Esophagus mucosa (tissue), 1 donor: ENCODE data around the gene CCDC12. TPM values are rescaled to one million over a fixed set of nuclear protein-coding genes. Genes with fewer than 3 reads are reported as not detected.
A peak's percentile ranks its signal among the peaks of the same experiment; 100 is the strongest.

Experiments
- ATAC-seq: fragments of 200-7000 bp; cut with Tn5 transposase; one replicate; pipeline ENCODE4 v1.9.1; 2020
- total RNA-seq: library from RNA; stranded (reverse); gene quantifications from one replicate; pipeline ENCODE4 v1.2.4, GENCODE V29; 2023
- donor health status: DM: yes; HTN: yes; CAD: no.

CCDC12 gene
- total RNA-seq, 1 donor from 2014 or later, result 50.2 TPM

DNA sequence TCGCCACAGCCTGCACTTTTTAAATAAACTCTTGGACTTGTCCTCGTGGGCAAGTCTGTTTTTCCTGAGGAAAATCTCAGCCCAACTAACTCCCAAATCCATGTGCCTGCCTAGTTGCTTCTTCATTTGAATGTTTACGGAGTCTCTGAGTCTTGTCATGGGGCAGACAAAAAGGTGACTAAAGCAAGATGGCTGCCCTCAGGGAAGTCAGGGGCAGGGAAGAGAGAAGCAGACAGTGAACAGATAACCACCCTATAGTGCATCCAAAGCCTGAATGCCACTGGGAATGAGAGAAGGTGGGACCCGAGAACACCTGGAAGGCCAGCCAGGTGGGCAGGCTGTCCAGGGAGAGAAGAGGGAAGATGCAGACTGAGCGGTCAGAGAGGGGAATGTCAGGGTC lies 21.4 kb downstream of the CCDC12 start:
- ATAC-seq, result no peak

GRCh38 chr3:46954178-46954577 lies 22.4 kb downstream of the CCDC12 start:
- no peak for ATAC-seq

- ATAC-seq, result no peak
Measured at GRCh38 chr3:46953234-46954010, 23.1 kb downstream of the CCDC12 start.

DNA sequence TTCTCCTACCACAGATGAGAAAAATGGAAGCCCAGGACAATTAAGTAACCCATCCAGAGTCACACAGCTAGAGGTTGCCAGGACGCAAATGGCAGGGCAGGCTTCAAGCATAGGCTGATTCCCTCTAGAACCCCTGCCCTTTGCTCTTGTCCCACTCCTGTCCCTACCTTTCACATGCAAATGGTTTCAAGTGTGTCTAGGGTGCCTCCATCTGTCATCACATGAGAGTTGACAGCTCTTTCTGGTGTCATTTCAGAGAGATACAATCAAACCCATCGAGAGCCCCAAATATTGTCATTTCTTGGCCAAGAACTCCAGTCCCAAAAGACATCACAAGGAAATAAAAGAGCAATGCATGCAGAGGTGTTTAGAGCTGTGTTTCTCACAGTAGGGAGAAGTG lies 23.7 kb downstream of the CCDC12 start:
- ATAC-seq, result no peak

DNA sequence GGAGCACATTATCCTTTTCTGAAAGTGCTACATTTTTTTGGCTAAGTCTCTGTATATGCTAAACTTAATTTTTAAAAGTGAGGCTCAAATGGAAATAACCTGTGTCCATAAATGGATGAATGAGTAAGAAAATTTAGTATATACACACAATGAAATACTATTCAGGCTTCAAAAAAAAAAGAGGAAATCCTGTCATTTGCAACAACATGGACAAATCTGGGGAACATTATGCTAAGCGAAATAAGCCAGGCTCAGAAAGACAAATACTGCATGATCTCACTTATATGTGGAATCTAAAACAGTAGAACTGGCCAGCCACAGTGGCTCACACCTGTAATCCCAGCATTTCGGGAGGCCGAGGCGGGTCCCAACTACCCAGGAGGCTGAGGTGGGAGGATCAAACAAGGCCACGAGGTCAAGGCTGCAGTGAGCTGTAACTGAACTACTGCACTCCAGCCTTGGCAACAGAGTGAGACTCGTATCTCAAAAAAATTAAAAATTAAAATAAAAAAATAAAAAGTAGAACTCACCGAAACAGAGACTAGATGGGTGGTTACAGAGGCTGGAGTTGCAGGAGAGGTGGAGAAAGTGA lies 25.8 kb downstream of the CCDC12 start:
- no peak for ATAC-seq

DNA sequence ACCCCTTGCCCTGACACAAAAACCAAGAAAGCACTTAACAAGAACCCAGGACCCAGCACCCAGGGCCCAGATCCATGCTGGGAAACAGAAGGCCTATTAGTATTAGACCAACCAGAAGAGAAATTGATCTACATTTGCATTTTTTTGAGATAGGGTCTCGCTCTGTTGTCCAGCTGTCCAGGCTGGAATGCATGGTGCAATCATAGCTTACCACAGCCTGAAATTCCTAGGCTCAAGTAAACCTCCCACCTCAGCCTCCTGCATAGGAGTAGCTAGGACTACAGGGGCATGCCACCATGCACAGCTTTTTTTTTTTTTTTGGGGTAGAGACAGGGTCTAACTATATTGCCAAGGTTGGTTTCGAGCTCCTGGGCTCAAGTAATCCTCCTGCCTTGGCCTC lies 26.4 kb downstream of the CCDC12 start:
- no peak for ATAC-seq

- peak; percentile 30 for ATAC-seq
Measured at GRCh38 chr3:46948830-46949671, 27.5 kb downstream of the CCDC12 start.

DNA sequence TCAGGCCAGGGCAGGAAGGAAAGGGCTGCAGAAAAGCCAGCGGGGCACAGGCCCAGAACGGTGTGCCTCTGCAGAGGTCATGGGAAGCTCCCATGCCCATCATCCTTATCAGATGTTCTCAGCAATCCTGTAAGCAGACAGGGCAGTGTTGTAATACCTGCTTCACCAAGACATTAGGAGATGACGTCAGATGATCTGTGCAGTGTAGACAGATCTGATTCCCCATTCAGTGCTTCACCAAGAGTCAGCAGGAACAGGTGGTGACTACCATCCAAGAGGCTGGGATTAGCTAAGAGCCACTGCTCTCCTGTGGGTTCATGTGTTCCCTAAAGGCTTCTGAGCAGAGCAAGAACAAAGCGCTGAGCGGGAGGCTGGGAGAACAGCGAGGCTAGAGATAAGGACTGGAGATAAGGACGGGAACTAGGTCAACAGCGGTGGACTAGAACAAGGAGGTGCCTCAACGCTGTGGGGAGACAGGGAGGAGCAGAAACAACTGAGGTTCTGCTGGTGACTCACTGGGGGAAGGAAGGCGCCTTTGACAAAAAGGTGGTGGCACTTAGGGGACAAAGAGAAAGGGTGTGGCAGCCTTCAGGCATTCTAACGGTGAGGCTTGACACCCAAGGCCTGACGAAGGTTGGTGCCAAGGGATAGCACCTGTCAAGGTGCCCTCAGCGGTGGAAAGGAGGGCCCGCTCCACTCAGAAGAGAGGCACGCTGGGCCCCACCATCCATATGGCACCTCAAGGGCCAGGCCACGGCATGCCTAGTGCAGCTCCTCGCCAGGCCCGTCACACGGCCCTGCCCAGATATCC lies 28.4 kb downstream of the CCDC12 start:
- peak; percentile 65 for ATAC-seq

- ATAC-seq, result peak; percentile 0
Measured at GRCh38 chr3:46947546-46947901, 29.0 kb downstream of the CCDC12 start.

DNA sequence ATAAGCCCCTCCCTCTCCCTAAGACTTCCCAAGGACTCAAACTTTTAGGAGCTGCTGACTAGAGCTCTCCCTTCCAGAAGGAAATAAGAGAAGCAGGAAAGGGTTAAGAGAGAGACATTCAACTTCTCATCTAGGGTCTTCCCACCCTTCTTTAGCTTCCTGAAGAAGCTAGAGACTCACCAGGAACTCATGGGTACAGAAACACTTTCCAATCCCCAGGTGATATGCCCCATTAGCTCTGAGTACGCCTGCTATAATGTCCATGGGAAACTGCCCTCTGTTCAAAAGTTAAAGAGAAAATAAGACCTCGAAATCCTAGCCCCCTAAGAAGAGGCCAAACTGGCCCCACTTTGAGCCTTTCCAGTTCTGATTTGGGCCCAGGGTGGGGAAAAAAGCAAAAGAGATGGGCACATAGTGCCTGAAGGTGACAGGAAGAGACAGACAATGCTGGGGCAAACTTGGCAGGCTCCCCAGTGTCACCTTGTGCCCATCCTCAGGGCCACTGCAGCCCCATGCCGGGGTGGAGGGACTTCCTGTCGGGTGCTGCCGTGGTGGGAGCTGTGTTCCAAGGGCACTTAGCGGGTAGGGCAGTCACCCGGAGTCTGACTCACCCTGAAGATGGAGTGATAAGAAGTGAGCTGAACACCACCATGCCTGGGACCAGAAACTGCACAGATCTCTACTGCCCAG lies 29.5 kb downstream of the CCDC12 start:
- peak; percentile 0 for ATAC-seq

GRCh38 chr3:46946416-46946815 lies 30.1 kb downstream of the CCDC12 start:
- ATAC-seq, result peak; percentile 86

GRCh38 chr3:46944191-46944590 lies 32.4 kb downstream of the CCDC12 start:
- ATAC-seq, result no peak

DNA sequence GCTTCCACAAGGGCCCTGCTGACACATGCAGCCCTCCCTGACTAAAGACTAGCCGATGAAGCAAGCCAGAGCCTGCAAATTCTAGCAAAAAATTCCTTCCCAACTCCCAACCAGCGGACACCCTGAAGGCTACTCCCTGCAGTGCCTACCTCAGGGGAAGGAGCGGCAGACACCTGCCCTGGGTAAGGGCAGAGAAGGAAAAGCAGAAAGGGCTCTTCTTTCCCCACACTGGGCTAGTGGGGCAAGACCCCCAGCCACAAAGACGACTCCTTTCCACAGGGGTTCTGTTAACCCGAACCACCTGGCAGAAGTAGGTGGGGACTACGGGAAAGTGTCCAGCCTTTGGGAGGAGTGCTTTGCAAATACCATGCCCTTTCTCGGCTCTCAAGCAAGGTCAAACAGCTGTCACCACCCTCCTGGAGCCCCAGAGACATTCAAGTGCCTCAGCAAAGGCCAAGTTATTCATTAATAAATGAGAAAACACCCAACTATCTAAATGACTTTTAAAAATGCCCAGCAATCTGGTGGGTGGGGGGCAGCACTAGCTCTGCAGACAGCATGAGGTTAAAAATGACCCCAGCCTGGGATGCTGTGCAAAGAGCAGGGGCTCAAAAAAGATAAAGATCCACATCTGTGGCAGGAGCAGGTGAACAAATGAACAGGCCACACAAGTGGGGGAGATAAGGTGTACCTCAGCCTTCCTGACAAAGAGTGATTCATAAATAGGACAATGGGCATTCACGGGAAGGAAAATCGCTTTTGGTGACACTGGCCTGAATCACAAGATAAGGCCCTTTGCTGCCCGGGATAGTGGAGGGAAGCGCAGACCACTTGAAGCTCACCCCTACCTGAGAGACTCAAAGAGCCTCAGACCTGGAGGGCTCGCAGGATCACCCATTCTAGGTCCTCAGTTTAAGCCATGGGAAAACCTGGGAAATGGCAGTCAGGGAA lies 33.0 kb downstream of the CCDC12 start:
- ATAC-seq, result peak; percentile 2

- ATAC-seq, result no peak
Measured at GRCh38 chr3:46942481-46943236, 33.9 kb downstream of the CCDC12 start.

DNA sequence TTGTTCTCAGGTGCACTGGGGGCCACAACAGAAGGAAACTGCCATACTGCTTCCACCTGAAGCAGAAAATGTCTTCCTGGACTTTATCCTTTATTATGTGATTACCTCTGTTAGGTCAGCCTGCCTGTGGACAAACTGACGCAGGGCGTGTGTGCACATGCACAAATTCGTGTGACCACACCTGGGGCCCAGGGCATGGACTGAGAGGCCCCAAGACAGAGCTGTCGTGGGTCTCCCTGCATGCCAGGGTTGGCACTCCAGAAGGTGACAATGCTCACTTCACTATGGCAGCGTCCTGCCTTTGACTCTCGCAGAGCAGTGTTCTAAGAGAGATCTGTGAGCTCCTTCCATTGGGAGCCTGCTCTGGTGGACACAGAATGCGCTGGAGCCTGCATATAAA lies 34.5 kb downstream of the CCDC12 start:
- ATAC-seq, result no peak

GRCh38 chr3:46939578-46940445 lies 36.7 kb downstream of the CCDC12 start:
- ATAC-seq, result no peak

DNA sequence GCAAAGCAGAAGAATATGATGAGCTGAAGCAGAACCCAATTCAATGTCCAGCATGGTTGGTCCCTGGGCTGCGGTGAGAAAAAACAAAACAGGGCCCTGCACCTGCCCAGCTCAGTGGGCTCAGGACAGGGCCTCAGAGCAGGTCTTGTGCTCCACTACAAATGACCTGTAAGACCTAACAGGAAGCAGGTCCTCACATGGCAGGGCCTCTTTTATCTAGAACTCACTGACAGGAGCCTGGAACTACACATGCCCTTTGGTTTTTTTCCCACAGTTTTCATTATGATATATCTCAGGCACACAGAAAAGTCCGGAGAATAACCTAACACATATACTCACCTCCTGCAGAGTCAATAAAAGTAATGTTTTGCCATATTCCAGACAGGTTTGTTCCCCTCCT lies 38.4 kb downstream of the CCDC12 start:
- no peak for ATAC-seq

GRCh38 chr3:46936733-46937250 lies 39.8 kb downstream of the CCDC12 start:
- ATAC-seq, result no peak
